Stimulated activated CD8-positive, alpha-beta memory T cell treated with anti-CD3 and anti-CD28 coated beads, Interleukin-4, amount 100 ng/mL, for 1 hour (primary cell): ENCODE measurements around the gene CDK5RAP3.

Experiments used
- DNase-seq, 2 donors: peaks; one replicate each; pipeline ENCODE4 v3.0.0-alpha.2; 2020; ENCODE audit warnings: low read depth in 2 of 2, low spot score in 1 of 2

Gene CDK5RAP3

GRCh38 chr17:47948706-47949196 lies 22.2 kb upstream of the CDK5RAP3 start:
- no peak for DNase-seq

GRCh38 chr17:47949197-47949759 lies 21.6 kb upstream of the CDK5RAP3 start:
- DNase-seq = peak; percentile 56 to 61

- no peak for DNase-seq
Measured at GRCh38 chr17:47949946-47950345, 21.0 kb upstream of the CDK5RAP3 start.

- no peak for DNase-seq
Measured at GRCh38 chr17:47950448-47950847, 20.5 kb upstream of the CDK5RAP3 start.

DNA sequence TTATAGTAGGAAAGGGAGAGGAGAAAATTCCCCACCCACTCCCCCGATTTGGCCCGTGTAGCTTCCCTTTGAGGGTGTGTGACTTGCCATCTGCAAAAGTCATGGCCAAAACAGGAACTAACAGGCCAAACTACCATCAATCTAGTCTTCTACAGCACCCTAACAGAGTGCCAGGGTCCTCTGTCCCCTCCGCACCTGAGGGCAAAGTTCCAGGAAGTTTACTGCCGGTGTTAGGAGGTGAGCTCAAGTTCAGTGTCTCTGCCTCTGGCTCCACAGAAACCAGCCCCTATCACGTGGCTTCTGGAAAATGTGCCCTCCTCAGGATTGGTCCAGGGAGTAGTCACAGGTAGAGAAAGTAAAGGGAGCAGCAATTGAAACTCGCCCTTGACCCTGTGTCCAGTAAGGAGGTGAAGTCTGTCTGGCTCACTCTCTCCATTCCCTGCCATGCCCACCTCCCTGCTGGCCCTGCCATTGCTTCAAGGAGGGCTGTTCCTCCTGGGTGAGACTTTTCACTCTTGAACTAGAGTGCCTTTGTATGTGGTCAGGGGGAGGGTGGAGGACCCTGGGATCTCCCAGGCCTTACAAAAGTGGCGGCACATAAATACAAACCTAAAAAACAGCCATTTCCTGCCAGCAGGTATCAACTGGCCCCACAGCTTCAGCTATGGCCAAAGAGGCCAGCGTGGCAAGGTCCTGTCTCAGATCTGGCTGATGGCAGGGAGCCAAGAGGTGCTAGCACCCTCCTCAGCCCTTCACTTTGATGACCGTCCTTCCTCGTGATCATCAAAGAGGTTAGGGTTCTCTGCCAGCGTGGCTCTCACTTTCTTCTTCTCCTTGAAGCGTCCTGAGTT lies 18.5 kb upstream of the CDK5RAP3 start:
- DNase-seq = no peak

GRCh38 chr17:47953909-47954308 lies 17.0 kb upstream of the CDK5RAP3 start:
- DNase-seq = no peak

DNA sequence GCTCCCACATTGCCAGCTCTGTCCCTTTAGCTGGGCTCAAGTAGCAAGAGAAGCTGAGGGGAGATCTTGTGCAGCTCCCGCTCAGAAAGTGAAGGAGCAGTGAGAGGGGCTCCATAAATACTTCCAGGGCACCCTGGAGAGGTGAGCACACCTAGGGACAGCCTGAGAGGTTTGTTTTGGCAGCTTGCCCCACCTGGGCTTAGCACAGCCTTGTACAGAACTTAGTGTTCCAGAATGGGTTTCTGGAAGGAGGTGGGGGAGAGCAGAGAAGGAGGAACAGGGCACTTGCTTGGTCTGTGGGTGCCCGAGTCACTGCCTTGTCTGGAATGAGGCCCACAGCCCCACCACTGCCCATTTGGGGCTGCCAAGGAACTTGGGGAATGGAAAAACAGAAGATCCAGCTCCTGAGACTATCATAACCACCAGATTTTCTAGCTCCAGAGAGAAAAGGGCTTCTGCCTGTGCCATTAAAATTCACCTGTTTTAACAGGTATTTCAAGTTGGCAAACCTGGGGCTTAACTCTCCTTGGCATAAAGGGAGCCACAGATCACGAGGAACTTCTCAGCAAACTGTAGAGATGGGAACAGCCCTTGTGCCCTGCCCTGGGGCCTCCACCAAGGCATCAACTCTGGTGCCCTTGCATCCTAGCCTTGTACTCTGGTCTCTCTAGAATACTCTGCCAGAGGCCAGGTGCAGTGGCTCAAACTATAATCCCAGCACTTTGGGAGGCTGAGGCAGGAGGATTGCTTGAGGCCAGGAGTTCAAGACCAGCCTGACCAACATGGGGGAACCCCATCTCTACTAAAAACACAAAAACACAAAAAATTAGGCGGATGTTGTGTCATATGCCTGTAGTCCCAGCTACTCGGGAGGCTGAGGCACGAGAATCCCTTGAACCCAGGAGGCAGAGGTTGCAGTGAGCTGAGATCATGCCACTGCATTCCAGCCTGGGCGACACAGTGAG lies 15.1 kb upstream of the CDK5RAP3 start:
- DNase-seq = no peak

- no peak for DNase-seq
Measured at GRCh38 chr17:47956791-47957590, 13.9 kb upstream of the CDK5RAP3 start.

- DNase-seq = no peak
Measured at GRCh38 chr17:47957591-47958490, 13.1 kb upstream of the CDK5RAP3 start, which contains the start of gene PRR15L. Gene PRR15L (minus strand): TSS chr17:47957883. CDS start chr17:47953234, 4,649 bp downstream.

GRCh38 chr17:47959825-47960655 lies 10.9 kb upstream of the CDK5RAP3 start:
- no peak for DNase-seq

DNA sequence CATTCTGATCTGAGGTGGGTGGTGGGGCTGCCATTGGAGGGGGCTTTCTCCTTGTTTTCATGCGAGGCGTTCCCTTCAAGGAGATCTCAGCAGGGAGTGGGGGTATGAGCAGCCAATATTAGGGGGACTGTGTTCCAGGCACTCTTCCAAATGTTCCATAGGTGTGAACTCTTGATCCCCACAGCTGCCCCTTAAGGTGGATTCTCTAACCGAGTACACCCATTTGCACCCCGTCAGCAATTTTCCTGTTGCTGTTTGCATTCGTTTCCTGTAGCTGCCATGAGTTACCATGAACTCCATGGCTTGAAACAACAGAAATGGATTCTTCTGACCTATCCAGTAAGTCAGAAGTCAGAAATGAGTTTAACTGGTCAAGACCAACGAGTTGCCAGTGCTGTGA lies 9.5 kb upstream of the CDK5RAP3 start:
- no peak for DNase-seq

DNA sequence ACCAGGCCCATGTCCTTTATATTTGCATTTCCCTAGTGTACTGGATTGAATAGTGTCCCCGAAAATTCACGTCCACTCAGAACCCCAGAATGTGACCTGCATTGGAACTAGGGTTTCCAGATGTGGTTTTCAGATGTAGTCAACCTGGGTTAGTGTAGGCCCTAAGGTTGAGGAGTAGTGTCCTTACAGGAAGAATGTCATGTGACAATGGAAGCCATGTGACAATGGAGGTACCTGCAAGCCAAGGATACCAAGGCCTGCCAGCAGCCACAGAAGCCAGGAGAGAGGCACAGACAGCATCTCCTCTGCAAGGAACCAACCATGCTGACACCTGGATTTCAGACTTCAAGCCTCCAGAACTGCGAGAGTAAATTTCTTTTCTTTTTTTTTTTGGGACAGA lies 8.0 kb upstream of the CDK5RAP3 start:
- DNase-seq = no peak

DNA sequence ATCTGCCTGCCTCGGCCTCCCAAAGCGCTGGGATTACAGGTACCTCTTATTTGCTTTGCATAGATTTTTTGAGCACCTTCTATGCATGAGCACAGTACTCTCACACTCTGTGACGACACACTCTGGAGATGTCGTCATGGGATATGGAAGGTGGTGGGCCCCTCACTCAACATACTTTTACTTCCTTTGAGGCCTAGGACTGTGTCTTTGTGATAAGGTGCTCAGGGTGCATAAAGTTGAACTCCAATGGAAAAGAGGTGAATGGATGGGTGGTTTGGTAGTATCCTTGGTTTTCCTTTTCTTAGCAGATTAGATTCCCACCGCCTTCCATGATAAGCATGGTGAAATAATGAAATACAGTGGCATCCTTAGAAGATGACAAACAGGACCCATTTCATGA lies 6.1 kb upstream of the CDK5RAP3 start:
- DNase-seq = no peak

DNA sequence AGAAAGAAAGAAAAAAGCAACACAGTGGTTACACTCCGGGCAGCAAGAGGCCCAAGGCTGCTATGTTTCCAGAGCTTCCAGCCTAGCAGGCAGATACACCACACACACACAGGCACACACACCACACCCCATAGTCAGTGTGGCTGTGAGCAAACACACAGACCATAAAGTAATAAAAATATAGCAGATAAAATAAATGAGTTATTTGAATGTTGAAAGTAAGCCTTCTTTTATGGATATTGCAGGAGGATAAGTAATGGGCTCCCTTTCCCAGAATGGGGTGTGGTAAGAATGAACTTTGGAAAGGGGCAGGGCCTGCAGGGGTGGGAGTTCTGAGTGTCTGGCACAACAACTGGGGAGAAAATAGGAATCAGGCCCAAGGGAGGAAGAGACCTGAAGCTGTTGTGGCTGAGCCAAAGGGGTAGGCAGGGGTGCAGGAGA lies 4.8 kb upstream of the CDK5RAP3 start:
- no peak for DNase-seq

DNA sequence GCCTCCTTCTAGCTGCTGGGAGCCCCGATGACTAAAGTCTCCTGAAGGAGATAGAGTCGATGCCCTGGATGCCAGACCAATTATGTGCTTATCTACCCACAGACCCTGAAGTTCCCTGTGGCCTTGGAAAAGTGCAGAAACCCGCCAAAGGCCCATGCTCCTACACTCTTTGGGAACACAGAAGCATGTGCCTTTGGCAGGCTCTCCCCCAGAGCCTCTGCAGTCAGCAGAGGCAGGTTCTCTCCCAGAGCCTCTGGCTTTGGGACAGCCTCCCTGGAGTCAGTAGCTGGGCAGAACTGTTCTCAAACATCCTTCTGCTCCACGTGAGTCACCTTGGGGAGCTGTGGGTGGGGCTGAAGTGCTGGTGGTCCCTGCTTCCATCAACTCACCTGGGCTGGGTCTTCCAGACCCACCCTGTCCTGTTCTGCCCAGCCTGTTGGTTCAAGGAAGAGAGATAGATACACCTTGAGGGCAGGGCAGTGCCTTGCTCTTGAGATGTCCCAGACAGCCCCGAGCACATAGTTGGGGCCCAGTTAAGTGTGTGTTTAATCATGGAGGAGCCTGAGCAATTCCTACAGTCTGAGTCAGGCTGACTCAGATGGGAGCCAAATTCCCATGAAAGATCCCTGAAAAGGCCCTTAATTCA lies 3.2 kb upstream of the CDK5RAP3 start:
- DNase-seq = no peak

- no peak for DNase-seq
Measured at GRCh38 chr17:47968836-47969235, 2.1 kb upstream of the CDK5RAP3 start.

DNA sequence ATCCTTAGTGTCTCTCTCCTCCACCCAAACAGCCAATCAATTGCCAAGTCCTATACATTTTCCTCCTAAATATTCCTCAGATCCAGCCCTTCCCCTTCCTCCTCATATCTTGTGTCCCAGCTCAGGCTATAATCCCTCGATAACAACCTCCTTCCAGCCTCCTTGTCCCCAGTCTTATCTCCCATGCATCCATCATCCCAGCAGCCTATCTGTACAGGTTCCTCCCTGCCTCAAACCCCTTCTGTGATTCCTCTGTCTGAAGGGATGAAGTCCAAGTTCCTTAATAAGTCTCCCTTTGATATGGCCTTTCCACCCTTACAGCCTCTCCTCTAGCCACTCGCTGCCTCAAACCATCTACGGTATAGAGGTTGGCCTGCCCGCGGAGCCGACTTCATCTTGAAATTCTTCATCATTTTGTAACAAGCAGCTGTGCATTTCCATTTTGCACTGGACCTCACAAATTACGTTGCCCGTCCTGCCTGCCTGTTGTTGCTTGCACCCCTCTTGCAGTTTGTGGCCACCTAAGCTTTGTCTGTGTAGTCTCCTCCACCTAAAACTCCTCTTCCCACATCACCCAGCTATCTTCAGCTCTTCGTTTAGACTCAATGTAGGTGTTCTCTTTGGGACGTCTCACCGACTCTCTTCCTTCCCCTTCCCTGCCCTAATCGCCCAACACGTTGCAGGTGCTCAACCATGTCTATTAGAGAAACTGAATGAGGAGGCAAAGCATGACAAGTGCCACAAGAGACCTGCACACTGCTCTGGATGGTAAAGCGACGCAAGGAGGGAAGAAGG lies 786 bp upstream of the CDK5RAP3 start:
- DNase-seq = no peak
